GM18951 (cell line): ENCODE data around the gene HIF1A.
A peak's percentile ranks its signal among the peaks of the same experiment; 100 is the strongest.
"Not testable (repeated sequence)": the region's sequence is repeated elsewhere in the genome, so short reads cannot be mapped to it uniquely, and the experiment has no call there.

Experiments used
- POLR2A ChIP-seq: IDR thresholded peaks from 4 replicates; pipeline ENCODE4 v1.6.1; 2011; ENCODE audit warnings: mild to moderate bottlenecking; ENCODE audit not compliant: insufficient read length, insufficient read depth; ENCODE audit errors: extremely low read depth
- in situ Hi-C: fragments of 300-500 bp; cut with MboI; formaldehyde crosslinking; loops from one replicate; pipeline ENCODE4 v1.12.0; 2022; ENCODE audit warnings: low sequenced_read_pairs, mixed read lengths, inconsistent platforms; ENCODE audit not compliant: unreplicated experiment

The HIF1A gene

DNA sequence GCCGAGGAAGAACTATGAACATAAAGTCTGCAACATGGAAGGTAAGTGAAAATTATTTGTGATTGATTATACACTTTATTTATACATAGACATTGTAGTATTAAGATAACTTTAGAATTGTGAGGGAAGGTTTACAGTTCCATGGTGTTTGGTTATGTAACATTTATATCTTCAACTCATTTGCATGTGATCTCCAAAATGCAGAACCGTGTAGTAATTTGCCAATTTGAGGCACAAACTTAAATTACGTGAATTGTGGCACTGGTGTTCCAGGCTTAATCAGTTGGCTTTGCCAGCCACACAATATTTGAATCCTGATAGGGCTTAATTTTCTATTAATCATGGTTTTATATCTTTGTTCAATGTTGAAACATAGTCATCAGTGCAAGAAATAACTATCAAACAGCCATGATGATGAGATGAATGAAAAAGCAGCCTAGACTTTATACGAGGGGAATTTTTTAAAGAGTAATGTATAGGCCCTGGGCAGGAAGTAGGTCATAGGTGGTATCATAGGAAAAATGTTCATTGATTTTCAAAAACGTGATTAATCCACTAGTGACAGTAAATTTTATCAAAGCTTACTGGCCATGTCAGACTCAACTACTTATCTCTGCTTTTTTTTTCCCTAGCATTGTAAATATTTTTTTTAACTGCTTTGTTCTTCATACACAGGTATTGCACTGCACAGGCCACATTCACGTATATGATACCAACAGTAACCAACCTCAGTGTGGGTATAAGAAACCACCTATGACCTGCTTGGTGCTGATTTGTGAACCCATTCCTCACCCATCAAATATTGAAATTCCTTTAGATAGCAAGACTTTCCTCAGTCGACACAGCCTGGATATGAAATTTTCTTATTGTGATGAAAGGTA is 31.7 kb downstream of the HIF1A start:
- in situ Hi-C loops = no loop called here
- TF ChIP-seq POLR2A = no peak

GRCh38 chr14:61730756-61731373 is 35.6 kb downstream of the HIF1A start:
- in situ Hi-C loops = loop anchor here (10.0 kb wide), 1 partner anchor 266 kb away; no protein-coding TSS in a partner anchor
- TF ChIP-seq POLR2A = no peak

DNA sequence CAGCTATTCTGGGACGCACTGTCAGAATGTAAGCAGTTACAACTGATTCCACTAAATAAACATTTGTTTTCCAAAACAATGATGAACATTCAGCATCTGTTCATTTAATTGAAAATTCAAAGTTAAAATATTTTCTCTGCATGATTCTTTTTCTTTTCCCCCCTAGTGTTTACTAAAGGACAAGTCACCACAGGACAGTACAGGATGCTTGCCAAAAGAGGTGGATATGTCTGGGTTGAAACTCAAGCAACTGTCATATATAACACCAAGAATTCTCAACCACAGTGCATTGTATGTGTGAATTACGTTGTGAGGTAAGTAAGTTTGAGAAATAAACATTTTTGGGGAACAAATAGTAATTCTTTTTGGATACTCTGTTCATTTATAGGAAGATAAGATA is 38.7 kb downstream of the HIF1A start:
- no peak for TF ChIP-seq POLR2A
- in situ Hi-C loops = loop anchor here (10.0 kb wide), 1 partner anchor 269 kb away; no protein-coding TSS in a partner anchor

GRCh38 chr14:61736751-61737150 is 41.4 kb downstream of the HIF1A start:
- in situ Hi-C loops = loop anchor here (10.0 kb wide), 1 partner anchor 272 kb away; no protein-coding TSS in a partner anchor
- no peak for TF ChIP-seq POLR2A

GRCh38 chr14:61737915-61738314 is 42.6 kb downstream of the HIF1A start:
- TF ChIP-seq POLR2A = no peak
- in situ Hi-C loops = loop anchor here (10.0 kb wide), 1 partner anchor 273 kb away; no protein-coding TSS in a partner anchor

GRCh38 chr14:61739133-61739532 is 43.8 kb downstream of the HIF1A start:
- no peak for TF ChIP-seq POLR2A
- in situ Hi-C loops = loop anchor here (10.0 kb wide), 1 partner anchor 274 kb away; no protein-coding TSS in a partner anchor

- in situ Hi-C loops = no loop called here
- TF ChIP-seq POLR2A = no peak
These were observed 47.1 kb downstream of the HIF1A start for GRCh38 chr14:61742371-61742770.

- in situ Hi-C loops = no loop called here
- no peak for TF ChIP-seq POLR2A
These were observed 48.9 kb downstream of the HIF1A start for GRCh38 chr14:61744238-61744637.

- in situ Hi-C loops = not testable (repeated sequence)
These were observed 51.0 kb downstream of the HIF1A start for GRCh38 chr14:61746346-61746745.

GRCh38 chr14:61746881-61747280 is 51.6 kb downstream of the HIF1A start:
- in situ Hi-C loops = no loop called here

GRCh38 chr14:61747342-61747741 is 52.0 kb downstream of the HIF1A start:
- in situ Hi-C loops = no loop called here
- TF ChIP-seq POLR2A = no peak

More at GRCh38 chr14:61746881-61747280, 51.6 kb downstream of the HIF1A start:
- no peak for TF ChIP-seq POLR2A

GRCh38 chr14:61749264-61749663 is 54.0 kb downstream of the HIF1A start:
- TF ChIP-seq POLR2A = no peak
- in situ Hi-C loops = no loop called here

DNA sequence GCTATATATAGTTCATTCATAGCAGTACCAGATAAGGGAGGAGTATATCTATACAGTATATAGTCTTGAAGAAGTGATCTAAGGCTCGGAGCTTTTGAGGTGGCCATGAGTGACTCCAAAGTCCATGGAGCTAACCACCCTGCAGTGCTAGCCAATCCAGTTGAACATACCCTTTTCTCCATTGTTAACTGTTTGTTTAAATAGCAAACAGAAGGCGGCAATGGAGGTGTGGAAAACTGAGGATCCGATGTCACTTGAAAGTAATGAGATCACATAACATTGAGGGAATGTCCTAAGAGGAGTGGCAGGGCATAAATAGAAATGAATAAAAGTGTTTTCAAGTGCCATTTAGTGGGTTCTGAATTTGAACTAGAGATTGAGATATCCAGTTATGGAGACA is 54.6 kb downstream of the HIF1A start:
- TF ChIP-seq POLR2A = no peak
- in situ Hi-C loops = no loop called here

DNA sequence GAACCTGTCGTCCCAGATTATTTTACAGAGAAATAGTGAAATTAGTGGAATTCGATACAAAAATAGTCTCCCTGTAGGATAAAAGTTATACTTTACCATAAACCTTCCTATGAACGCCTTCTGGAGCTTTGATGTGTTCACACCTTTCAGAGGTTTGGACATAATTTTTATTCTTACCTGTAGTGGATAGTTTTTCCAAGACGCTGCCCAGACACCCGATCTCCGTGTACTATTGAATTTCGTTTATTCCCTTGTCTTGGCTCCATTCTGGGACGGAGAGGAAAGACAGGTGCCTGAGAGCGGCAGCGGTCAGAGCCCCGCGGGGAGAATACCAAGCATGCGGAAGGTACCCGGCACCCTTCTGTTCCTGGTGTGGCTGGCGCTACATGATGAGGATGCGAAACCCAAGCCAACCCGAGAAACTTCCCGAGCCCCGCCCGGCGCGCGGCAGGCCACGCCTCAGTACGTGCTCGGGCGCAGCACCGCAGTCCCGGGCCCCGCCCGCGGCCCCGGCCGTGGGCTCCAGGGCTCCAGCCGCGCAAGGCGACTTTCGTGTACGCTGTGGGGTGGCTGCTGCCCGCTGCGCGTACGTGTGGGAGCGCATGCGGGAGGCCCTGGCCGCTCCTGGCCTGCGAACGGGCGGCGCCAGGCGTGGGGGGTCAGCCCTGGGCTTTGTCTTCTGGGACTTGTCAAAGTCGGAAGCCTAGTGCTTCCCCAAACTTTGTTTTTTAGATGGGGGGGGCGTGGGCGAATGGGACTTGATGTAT is 55.6 kb downstream of the HIF1A start:
- TF ChIP-seq POLR2A = peak; percentile 84
- in situ Hi-C loops = no loop called here
